ENCODE measurements around the gene CRYBG3.

GRCh38 chr3:97822359-97822775 is 556 bp downstream of the CRYBG3 start:
- no peak for TF ChIP-seq CTCF (tag by site-specific recombination; IDR thresholded peaks at IDR 0.05)
- no peak for TF ChIP-seq ZNF138 (tag by site-specific recombination; IDR thresholded peaks at IDR 0.05; ENCODE audit: borderline replicate concordance)
- no peak for TF ChIP-seq REST (tag by site-specific recombination; IDR thresholded peaks at IDR 0.05)
- no peak for TF ChIP-seq ZNF23 (tag by site-specific recombination; IDR thresholded peaks at IDR 0.05; ENCODE audit: borderline replicate concordance)
